CMK (cell line): ENCODE data around the gene BOLA1.
"Not testable (repeated sequence)": the region's sequence is repeated elsewhere in the genome, so short reads cannot be mapped to it uniquely, and the experiment has no call there.

ENCODE experiments used
- DNase-seq: peaks from one replicate; pipeline ENCODE4 v3.0.0-alpha.2; 2010; ENCODE audit warnings: low read depth

BOLA1 gene

GRCh38 chr1:149899460-149900284 is at the start of gene BOLA1:
Gene BOLA1 (plus strand): TSS chr1:149899568. CDS start chr1:149900060, 492 bp downstream.
- no peak for DNase-seq

- DNase-seq: no peak
These were observed 49.4 kb upstream of the BOLA1 start for GRCh38 chr1:149849947-149850360.

GRCh38 chr1:149850732-149851345 is 48.5 kb upstream of the BOLA1 start:
- not testable (repeated sequence) for DNase-seq

- not testable (repeated sequence) for DNase-seq
These were observed 47.7 kb upstream of the BOLA1 start for GRCh38 chr1:149851585-149852213.

- DNase-seq: not testable (repeated sequence)
These were observed 47.1 kb upstream of the BOLA1 start for GRCh38 chr1:149852263-149852662.

GRCh38 chr1:149860271-149860670 is 39.1 kb upstream of the BOLA1 start:
- DNase-seq: not testable (repeated sequence)

- DNase-seq: not testable (repeated sequence)
These were observed 38.5 kb upstream of the BOLA1 start for GRCh38 chr1:149860684-149861496.

GRCh38 chr1:149861497-149862054 is 37.8 kb upstream of the BOLA1 start:
- DNase-seq: not testable (repeated sequence)

GRCh38 chr1:149866887-149867286 is 32.5 kb upstream of the BOLA1 start:
- not testable (repeated sequence) for DNase-seq

- DNase-seq: not testable (repeated sequence)
These were observed 26.3 kb upstream of the BOLA1 start for GRCh38 chr1:149873060-149873459.

- DNase-seq: no peak
These were observed 22.0 kb upstream of the BOLA1 start for GRCh38 chr1:149877211-149877946.

GRCh38 chr1:149879556-149879955 is 19.8 kb upstream of the BOLA1 start:
- DNase-seq: no peak

GRCh38 chr1:149881876-149882275 is 17.5 kb upstream of the BOLA1 start:
- no peak for DNase-seq

- no peak for DNase-seq
These were observed 15.6 kb upstream of the BOLA1 start for GRCh38 chr1:149883598-149884247.

- DNase-seq: no peak
These were observed 14.7 kb upstream of the BOLA1 start for GRCh38 chr1:149884433-149885338.

- DNase-seq: no peak
These were observed 13.8 kb upstream of the BOLA1 start for GRCh38 chr1:149885339-149886120.

- not testable (repeated sequence) for DNase-seq
These were observed 13.3 kb upstream of the BOLA1 start for GRCh38 chr1:149886121-149886395.

GRCh38 chr1:149886396-149887195 is 12.8 kb upstream of the BOLA1 start:
- DNase-seq: peak; percentile 96
